GM23338 (cell line): ENCODE results near the gene TSPO2. TPM values are rescaled to one million over a fixed set of nuclear protein-coding genes. Genes with fewer than 3 reads are reported as not detected.

ENCODE experiments used
- ATAC-seq: fragments of 200-7000 bp; cut with Tn5 transposase; 3 replicates; pipeline ENCODE4 v1.9.1; 2020
- DNase-seq: peaks from one replicate; pipeline ENCODE4 v3.0.0-alpha.2; 2015; ENCODE audit warnings: low spot score
- H2AFZ ChIP-seq: fragments of 200-600 bp; sonication (generic); 2 replicates; pipeline ENCODE4 v1.8.0; 2016; ENCODE audit warnings: antibody characterized with exemption, mild to moderate bottlenecking, moderate library complexity
- H3F3A ChIP-seq: fragments of 200-600 bp; sonication (generic); replicated peaks from 2 replicates; pipeline ENCODE4 v1.8.0; 2017; ENCODE audit warnings: antibody characterized with exemption, mixed run types, low read depth
- H3K27ac ChIP-seq: fragments of 200-600 bp; sonication (generic); 2 replicates; pipeline ENCODE4 v1.6.1; 2016; ENCODE audit warnings: low read depth
- H3K27me3 ChIP-seq: fragments of 200-600 bp; sonication (generic); 2 replicates; pipeline ENCODE4 v1.8.0; 2016; ENCODE audit warnings: mild to moderate bottlenecking, mixed run types, moderate library complexity; ENCODE audit not compliant: insufficient read depth
- H3K36me3 ChIP-seq: fragments of 200-600 bp; sonication (generic); 2 replicates; pipeline ENCODE4 v1.8.0; 2016; ENCODE audit warnings: mild to moderate bottlenecking; ENCODE audit not compliant: insufficient read depth
- H3K4me1 ChIP-seq: fragments of 200-600 bp; sonication (generic); 2 replicates; pipeline ENCODE4 v1.8.0; 2016; ENCODE audit warnings: mild to moderate bottlenecking, moderate library complexity; ENCODE audit not compliant: insufficient read depth
- H3K4me2 ChIP-seq: fragments of 200-600 bp; sonication (generic); 2 replicates; pipeline ENCODE4 v1.7.1; 2017; ENCODE audit warnings: mixed run types
- H3K4me3 ChIP-seq: fragments of 200-600 bp; sonication (generic); 2 replicates; pipeline ENCODE4 v1.6.1; 2016; ENCODE audit warnings: mixed run types
- H3K79me2 ChIP-seq: fragments of 200-600 bp; sonication (generic); replicated peaks from 2 replicates; pipeline ENCODE4 v1.8.0; 2017; ENCODE audit warnings: mild to moderate bottlenecking; ENCODE audit not compliant: insufficient read depth
- H3K9me2 ChIP-seq: fragments of 200-600 bp; sonication (generic); 2 replicates; pipeline ENCODE4 v1.8.0; 2017; ENCODE audit not compliant: insufficient read depth
- H4K20me1 ChIP-seq: fragments of 200-600 bp; sonication (generic); replicated peaks from 2 replicates; pipeline ENCODE4 v1.8.0; 2017; ENCODE audit warnings: mild to moderate bottlenecking; ENCODE audit not compliant: insufficient read depth
- H3K27ac Mint-ChIP-seq: 2 replicates; pipeline ENCODE4 v1.8.0; 2020; ENCODE audit warnings: inconsistent platforms, mild to moderate bottlenecking, moderate library complexity, mixed read lengths
- H3K27me3 Mint-ChIP-seq: 3 replicates; pipeline ENCODE4 v1.8.0; 2022; ENCODE audit warnings: low read depth, mild to moderate bottlenecking, moderate library complexity, mixed read lengths, inconsistent platforms; ENCODE audit not compliant: insufficient read depth, poor library complexity
- H3K36me3 Mint-ChIP-seq: 3 replicates; pipeline ENCODE4 v1.8.0; 2021; ENCODE audit warnings: low read depth, mild to moderate bottlenecking, inconsistent platforms, moderate library complexity, mixed read lengths
- H3K4me1 Mint-ChIP-seq: 3 replicates; pipeline ENCODE4 v1.8.0; 2020; ENCODE audit warnings: mild to moderate bottlenecking, inconsistent platforms, mixed read lengths
- H3K4me3 Mint-ChIP-seq: 3 replicates; pipeline ENCODE4 v1.8.0; 2021; ENCODE audit warnings: moderate library complexity, mild to moderate bottlenecking, inconsistent platforms, mixed read lengths
- H3K9me3 Mint-ChIP-seq: 3 replicates; pipeline ENCODE4 v1.8.0; 2020; ENCODE audit warnings: moderate library complexity, mild to moderate bottlenecking, inconsistent platforms, mixed read lengths
- CREB1 ChIP-seq: fragments of 250-450 bp; sonication (Bioruptor Pico); IDR thresholded peaks from 2 replicates; pipeline ENCODE4 v1.5.0; 2020; ENCODE audit warnings: low read depth, mild to moderate bottlenecking, moderate library complexity
- CTCF ChIP-seq, 2 experiments: fragments of 200-600 bp in 1 of 2; sonication (generic) in 1 of 2; conservative IDR thresholded peaks; 2 replicates each; pipeline versions ENCODE4 v1.5.1 to v1.6.1; 2016 to 2017; ENCODE audit warnings: antibody characterized with exemption in 2 of 2, low read depth in 2 of 2, mild to moderate bottlenecking in 2 of 2, moderate library complexity in 1 of 2
- ETS1 ChIP-seq: IDR thresholded peaks from 2 replicates; pipeline ENCODE4 v1.6.1; 2016; ENCODE audit warnings: antibody characterized with exemption
- EZH2 ChIP-seq: fragments of 200-600 bp; sonication (generic); IDR thresholded peaks from one replicate; pipeline ENCODE4 v1.8.0; 2017; ENCODE audit warnings: antibody characterized with exemption, mild to moderate bottlenecking, low read depth; ENCODE audit not compliant: unreplicated experiment
- EZH2phosphoT487 ChIP-seq: fragments of 200-600 bp; sonication (generic); IDR thresholded peaks from one replicate; pipeline ENCODE4 v1.8.1; 2018; ENCODE audit warnings: antibody characterized with exemption; ENCODE audit not compliant: unreplicated experiment
- JUNB ChIP-seq: IDR thresholded peaks from one replicate; pipeline ENCODE4 v1.6.1; 2016; ENCODE audit warnings: antibody characterized with exemption; ENCODE audit not compliant: unreplicated experiment
- NANOG ChIP-seq: IDR thresholded peaks from 2 replicates; pipeline ENCODE4 v1.6.1; 2016; ENCODE audit warnings: antibody characterized with exemption, borderline replicate concordance
- POLR2AphosphoS5 ChIP-seq: IDR thresholded peaks from 2 replicates; pipeline ENCODE4 v1.6.1; 2016; ENCODE audit warnings: antibody characterized with exemption, low read depth
- REST ChIP-seq: IDR thresholded peaks from one replicate; pipeline ENCODE4 v1.6.1; 2018; ENCODE audit warnings: antibody characterized with exemption; ENCODE audit not compliant: unreplicated experiment
- STAT1 ChIP-seq: IDR thresholded peaks from one replicate; pipeline ENCODE4 v1.6.1; 2016; ENCODE audit warnings: antibody characterized with exemption; ENCODE audit not compliant: unreplicated experiment
- ZNF114 ChIP-seq: fragments of 250-450 bp; sonication (Bioruptor Pico); IDR thresholded peaks from 2 replicates; pipeline ENCODE4 v1.5.0; 2020; ENCODE audit warnings: mild to moderate bottlenecking, moderate library complexity
- ZNF331 ChIP-seq: fragments of 250-450 bp; sonication (Bioruptor Pico); IDR thresholded peaks from 2 replicates; pipeline ENCODE4 v1.5.0; 2020; ENCODE audit warnings: low read depth, mild to moderate bottlenecking, moderate library complexity
- polyA plus RNA-seq: library from polyadenylated mRNA; unstranded; fragments of >200 nt; fragmentation: Nextera tagmentation; extraction: Ambion mirVana; gene quantifications from 2 replicates; pipeline ENCODE4 v1.2.1, GENCODE V29; 2016
- total RNA-seq: library from RNA; depleted of rRNA; stranded (reverse); fragments of >200 nt; shearing (Covaris generic); gene quantifications from 2 replicates; pipeline ENCODE4 v1.2.3, GENCODE V29; 2014

Gene TSPO2
- total and polyA plus RNA-seq, 2 experiments from 2014 or later: 0.31 TPM; not detected in 1

- H3K9me2 ChIP-seq: no peaks in the 10 kb centered on the region
- Mint-ChIP-seq H3K36me3 (no peaks in the 10 kb centered on the region), H3K27me3 (peaks cover 8% of the 10 kb centered on the region), H3K4me1 (peaks cover 13% of the 10 kb centered on the region), H3K9me3 (no peaks in the 10 kb centered on the region), H3K4me3 (no peak overlapping the region), H3K27ac (no peak overlapping the region)
- no peaks in the 10 kb centered on the region; the same call in 1 of the 2 replicates for H3K36me3 ChIP-seq
- H2AFZ ChIP-seq: no peak overlapping the region
- DNase-seq (no peak), ATAC-seq (no peak)
- H3K4me2 ChIP-seq: no peak overlapping the region
- no peaks in the 10 kb centered on the region for H3F3A ChIP-seq
- TF ChIP-seq POLR2AphosphoS5: no peak
- no peak for TF ChIP-seq NANOG
- no peak for TF ChIP-seq CREB1 (CRISPR knock-in tag)
- no peak for TF ChIP-seq CTCF (conservative IDR thresholded peaks at IDR 0.05; ENCODE audit: low read depth in 2 of 2)
- no peak for TF ChIP-seq EZH2
- H3K27ac ChIP-seq: no peak overlapping the region
- no peaks in the 10 kb centered on the region for H4K20me1 ChIP-seq
- no peaks in the 10 kb centered on the region for H3K27me3 ChIP-seq
- H3K79me2 ChIP-seq: no peaks in the 10 kb centered on the region
- H3K4me1 ChIP-seq: no peaks in the 10 kb centered on the region; the same call in 1 of the 2 replicates
- no peak overlapping the region for H3K4me3 ChIP-seq
These were observed 5.0 kb upstream of the TSPO2 start for GRCh38 chr6:41037107-41037900.

GRCh38 chr6:41038205-41038604 is 4.1 kb upstream of the TSPO2 start:
- Histone ChIP-seq H3K27ac (no peak overlapping the region), H3F3A (no peaks in the 10 kb centered on the region), H3K9me2 (no peaks in the 10 kb centered on the region), H3K79me2 (no peaks in the 10 kb centered on the region), H3K4me2 (no peak overlapping the region), H3K36me3 (no peaks in the 10 kb centered on the region; the same call in 1 of the 2 replicates), H2AFZ (no peak overlapping the region), H3K27me3 (no peaks in the 10 kb centered on the region), H4K20me1 (no peaks in the 10 kb centered on the region), H3K4me1 (no peaks in the 10 kb centered on the region; the same call in 1 of the 2 replicates), H3K4me3 (no peak overlapping the region)
- no peaks in the 10 kb centered on the region for H3K36me3 Mint-ChIP-seq
- H3K27ac Mint-ChIP-seq: no peak overlapping the region
- no peaks in the 10 kb centered on the region for H3K9me3 Mint-ChIP-seq
- no peak for DNase-seq
- peaks cover 5% of the 10 kb centered on the region for H3K27me3 Mint-ChIP-seq
- peaks cover 13% of the 10 kb centered on the region for H3K4me1 Mint-ChIP-seq
- no peak overlapping the region for H3K4me3 Mint-ChIP-seq
- no peak for ATAC-seq
- TF ChIP-seq JUNB: no peak
- TF ChIP-seq STAT1: no peak
- TF ChIP-seq EZH2: no peak
- no peak for TF ChIP-seq REST
- TF ChIP-seq ETS1: no peak
- TF ChIP-seq CTCF (conservative IDR thresholded peaks at IDR 0.05; ENCODE audit: low read depth in 2 of 2): no peak
- no peak for TF ChIP-seq POLR2AphosphoS5
- TF ChIP-seq EZH2phosphoT487: no peak
- TF ChIP-seq ZNF114: no peak
- no peak for TF ChIP-seq CREB1 (CRISPR knock-in tag)
- no peak for TF ChIP-seq ZNF331 (CRISPR knock-in tag)
